Medulla oblongata (tissue), 1 donor: Measurements from ENCODE around the gene GAS7.

Source experiments
- DNase-seq: peaks from one replicate; pipeline ENCODE4 v3.0.0-alpha.2; 2015; ENCODE audit errors: extremely low spot score

Gene GAS7

DNA sequence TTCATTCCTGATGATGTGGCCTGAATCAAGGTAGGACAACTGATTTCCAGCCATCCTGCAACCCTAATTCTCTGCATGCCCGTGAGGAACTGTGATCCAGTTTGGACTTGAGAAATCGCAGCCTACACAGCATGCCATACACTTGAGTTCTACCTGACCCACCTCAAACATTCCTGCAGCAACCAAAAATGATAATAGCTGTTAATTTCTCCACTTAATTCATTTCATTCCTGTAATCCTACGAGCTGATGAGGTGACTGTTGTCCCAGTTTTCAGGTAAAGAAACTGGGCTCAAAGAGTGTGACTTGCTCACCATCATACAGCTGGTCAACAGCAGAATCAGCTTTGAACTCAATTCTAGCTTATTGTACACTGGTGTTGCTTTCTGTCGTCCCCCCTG, 2.2 kb upstream of the GAS7 start:
- DNase-seq: no peak

DNA sequence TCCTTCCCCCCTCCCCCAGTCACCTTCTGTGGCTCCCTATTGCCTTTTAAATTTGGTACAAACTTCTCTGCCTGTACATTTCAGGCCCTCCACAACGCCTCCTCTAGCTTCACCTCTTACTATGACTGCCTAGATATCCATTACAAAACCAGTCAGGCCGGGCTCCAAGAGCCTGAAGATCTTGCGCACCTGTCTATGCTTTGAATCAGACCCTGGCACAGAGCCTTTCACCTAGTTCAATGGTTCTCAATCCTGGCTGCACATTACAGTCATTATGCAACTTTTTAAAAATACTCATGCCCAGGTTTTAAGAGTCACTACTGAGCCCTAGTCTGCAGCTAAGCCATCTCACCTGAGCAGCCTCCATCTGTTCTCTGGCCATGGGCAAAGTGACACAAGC, 1.6 kb upstream of the GAS7 start:
- DNase-seq: no peak

DNA sequence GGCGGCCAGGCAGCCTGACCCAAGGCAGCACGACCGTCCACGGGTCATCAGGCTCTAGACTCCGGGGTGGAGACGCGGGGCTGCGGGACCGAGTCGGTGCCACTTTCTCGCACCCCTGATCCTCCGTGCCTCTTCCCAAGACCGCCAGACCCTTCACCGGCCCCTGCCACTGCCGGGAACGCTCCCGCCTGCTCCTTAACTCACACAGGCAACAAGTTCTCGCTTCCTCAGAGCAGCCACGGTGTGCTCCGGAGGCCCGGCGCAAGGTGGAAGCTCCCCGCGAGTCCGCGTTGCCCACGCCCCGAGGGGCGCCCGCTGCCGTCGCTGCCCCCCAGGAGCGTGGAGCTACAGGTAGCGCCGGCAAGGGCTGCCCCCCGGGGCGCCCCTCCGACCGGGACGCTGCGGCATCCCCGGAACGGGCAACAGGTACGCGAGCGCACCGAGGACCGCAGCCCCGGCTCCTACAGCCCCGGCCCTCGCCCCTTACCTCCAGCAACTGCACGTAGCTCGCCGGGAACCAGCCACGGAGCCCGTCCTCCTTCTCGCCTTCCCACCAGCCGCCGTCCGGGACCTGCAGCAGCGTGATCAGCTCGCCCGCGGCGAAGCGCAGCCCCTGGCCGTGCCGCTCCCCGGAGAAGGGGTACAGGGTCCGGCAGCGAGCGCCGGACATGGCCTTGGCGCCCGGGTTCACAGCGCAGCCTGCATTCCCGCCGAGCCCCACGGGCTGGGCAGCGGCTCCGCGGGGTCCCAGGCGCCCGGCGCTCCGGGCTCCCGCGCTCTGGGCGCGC, 491 bp downstream of the GAS7 start:
- DNase-seq: no peak

DNA sequence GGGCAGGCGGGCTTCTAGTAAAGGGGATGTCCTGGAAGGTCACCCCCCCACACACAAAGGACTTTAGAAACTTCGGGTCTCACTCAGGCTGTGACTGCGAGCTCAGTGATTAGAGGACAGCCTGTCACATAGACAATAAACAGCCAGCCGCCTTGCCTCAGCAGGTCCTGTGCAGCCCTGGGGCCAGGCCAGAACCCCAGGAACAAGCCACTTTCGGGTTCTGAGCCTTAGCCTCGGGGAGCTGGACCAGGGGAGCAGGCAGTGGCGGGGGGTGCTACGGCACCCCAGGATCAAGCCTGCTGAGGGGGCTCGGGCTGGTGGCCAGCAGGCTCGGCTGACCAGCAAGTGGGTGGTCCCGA, 1.1 kb downstream of the GAS7 start:
- DNase-seq: no peak

DNA sequence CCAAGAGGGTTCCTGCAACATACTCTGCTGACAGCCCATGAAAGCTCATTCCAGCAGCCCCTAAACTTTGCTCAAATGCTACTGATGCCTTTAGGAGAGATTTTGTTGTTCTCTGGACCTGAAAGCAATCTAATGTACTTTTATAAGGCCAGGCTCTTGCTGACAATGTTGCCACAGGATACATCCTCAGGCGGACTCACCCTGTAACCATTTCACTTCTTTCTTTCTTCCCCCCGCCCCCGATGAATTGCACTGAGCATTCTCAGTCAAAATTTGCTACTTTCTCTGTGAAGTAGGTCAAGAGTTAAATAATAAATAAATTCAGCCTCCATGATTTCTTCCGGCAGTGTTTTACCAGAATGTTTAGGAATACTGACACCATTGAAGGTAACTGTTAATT, 1.5 kb downstream of the GAS7 start:
- no peak for DNase-seq

DNA sequence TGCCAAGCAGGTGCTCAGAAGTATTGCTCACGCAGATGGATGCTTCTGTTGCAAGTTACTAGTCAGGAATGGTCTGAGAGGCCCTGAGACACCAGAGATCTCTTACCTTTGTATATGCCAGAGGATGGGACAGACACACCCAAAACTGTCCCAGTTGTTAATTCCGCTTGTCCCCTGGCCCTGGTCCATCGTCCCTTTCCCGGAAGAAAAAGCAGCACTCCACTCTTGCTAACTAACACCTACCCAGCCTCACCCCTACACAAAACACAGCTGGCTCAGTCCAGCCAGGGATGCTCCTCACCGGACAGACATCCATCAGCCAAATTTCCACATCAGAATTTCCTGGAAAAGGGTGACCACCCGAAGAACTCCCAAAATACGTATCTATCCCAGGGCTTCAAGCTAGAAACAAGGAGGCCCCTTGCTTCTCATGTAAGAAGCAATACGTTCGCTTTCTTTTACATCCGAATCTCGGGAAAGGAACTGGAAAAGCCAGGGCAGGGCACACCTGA, 2.0 kb downstream of the GAS7 start:
- DNase-seq: no peak

DNA sequence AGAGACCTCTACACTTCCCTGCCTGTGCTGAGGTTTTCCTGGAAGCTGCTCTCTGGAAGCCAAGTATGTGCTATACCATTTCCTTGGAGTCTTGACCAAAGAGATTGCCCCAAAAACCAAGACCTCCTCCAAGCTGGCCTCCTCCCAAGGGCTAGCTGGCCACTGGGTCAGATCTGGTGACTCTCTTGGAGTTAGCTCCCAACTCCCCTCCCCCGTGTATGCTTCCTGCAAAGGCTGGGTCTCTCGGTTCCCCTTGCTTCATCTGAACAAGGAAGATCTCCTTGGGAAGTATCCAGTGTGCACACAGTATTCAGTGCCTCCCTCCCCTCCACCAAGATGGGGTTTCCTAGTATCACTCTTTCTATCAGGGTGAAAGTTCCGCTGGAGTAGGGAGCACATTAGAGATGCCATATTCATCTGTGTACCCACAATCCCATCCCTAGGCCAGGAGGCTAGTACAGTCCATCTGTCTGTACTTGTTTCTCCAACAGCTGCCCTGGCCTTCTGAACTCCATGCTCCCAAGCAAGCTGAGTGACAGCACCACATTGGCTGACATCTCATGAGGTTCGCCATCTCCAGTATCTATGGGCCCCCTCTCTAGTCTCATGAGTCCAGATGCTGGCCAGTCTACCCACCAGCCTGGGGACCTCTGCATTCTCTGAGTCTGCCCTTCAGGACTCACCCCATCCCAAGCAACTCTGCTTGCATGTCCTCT, 3.2 kb downstream of the GAS7 start:
- no peak for DNase-seq

DNA sequence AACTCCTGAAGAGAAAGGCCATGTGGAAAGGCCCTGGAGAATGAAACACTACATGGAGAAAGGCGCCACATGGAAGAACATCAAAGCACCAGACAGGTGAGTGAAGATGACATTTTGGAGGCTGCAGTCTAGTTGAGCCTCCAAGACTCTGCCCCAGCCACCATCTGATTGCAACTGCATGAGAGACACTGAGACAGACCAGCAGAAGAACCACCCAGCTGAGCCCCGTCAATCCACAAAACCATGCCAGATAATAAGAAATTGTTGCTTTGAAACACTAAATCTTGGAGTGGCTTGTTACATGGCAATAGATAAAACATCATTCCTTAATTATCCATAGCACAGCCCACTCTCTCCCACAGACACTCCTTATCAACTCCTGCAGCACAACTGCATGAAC, 4.8 kb downstream of the GAS7 start:
- DNase-seq: no peak

DNA sequence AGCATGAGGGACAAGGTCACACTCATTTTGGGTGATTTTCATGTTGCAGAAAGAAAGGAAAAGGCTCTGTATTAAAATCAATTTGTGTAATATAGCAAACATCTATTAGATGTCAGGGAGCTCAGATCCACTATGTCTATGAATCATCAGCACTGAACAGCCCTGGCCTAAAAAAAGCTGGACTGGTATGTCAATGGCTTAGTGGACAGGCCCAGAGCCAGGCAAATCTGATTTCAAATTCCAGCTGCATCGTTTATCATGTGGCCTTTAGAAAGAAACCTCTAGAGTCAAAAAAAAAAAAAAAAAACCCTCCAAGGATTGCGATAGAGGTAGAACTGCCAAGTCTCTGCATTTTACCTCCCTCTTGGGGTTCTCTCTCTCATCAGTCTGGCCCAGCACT, 5.4 kb downstream of the GAS7 start:
- DNase-seq: no peak

DNA sequence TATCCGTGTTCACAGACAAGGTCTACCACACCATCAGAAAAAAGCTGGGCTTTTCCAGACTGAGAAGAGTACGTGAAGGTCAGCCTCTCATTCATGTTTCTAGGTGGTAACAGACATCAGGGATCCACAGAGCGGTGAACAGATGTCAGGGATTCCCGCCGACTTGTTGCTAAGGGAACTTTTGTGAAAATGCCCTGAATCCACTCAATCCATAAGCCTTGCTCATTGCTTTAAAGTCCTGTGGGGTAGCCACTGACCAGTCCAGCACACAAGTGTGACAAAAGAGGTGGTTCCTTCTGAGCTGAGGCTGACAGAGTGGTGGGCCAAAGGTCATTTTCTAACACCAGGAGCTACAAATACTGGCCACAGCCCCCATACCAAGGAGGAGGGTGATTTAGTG, 5.9 kb downstream of the GAS7 start:
- DNase-seq: no peak

DNA sequence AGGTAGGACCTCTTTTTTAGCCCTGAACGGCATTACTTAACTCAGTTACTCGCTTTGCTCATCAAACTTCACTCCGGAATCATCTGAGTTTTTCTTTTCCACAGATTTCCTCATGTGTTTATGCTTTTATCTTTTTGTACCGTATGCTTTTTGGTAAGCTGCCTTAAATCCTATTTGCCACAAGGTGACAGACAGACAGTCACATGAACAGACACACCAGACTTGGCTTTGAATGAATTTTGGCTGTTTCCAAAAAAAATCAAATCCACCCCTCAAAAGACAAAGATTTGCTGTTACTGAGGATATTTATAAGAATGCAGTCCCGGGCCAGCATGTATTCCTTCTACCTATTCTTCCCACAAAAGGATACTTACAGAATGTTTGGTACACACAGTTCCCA, 10.9 kb downstream of the GAS7 start:
- no peak for DNase-seq

DNA sequence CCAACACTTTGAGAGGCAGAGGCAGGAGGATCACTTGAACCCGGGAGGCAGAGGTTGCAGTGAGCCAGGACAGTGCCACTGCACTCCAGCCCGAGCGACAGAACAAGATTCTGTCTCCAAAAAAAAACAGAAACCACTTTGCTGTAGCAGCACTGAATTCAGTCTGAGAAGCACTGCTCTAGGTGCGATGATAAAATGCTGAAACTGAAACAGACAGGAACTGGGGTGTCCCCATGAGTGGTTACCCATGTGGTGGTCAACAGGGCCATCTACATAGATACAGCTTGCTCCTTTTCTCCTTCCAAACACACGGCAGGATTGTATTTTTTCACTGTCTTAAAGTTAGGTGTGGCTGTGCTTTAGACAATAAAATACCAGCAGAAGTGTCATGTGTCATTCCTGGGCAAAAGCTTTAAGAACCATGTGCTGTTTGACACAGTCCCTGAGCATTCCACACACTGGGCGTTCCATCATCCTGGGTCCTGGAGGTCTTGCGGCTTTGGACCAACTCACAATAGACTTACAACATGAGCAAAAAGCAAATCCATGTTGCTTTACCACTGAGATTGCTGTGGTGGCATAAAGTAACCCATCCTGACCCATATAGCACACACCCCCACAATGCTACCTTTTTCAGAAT, 11.5 kb downstream of the GAS7 start:
- DNase-seq: no peak

DNA sequence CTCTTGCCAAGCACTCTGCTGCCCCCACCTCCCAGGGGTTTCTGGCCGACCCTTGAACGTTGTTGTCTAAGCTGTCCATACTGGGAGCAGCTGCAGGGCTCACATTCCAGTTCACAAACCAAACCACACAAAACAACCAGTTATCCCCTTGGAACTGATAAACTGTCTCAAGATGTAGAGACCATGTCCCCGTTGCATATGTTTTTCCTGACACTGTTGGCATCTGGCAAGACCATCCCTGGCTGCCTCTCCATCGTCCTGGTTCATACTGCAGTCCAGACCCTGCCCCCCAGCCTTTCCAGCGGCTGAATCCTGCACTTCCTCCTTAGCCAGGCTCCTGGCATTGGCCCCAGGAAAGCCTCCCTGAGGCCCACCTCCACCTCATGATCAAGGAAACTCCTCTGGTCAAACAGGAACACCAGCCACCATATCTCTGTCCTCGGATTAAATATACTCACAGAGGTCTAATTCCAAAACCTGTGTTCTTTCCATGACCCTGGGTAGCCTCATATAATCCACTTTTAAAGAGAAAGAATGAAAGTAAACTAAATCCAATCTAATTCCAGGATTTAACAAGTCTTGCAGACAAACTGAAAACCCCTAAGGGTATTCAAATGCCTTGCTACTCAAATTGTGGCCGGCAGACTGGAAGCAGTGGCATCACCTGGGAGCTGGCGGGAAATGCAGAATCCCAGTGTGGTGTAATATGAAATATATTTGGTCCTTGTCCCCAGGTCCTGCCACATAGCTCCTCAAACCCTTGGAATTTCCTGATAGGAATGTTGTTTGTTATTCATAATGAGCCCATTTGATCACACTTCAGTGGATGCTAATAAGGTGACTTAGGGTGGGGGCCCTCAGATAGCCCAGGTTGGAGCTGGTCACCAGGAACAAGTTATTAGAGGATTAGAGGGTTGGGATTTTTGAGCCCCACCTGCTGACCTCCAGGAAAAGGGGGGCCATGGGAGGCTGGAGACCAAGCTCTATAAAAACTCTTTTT, 14.2 kb downstream of the GAS7 start:
- no peak for DNase-seq

DNA sequence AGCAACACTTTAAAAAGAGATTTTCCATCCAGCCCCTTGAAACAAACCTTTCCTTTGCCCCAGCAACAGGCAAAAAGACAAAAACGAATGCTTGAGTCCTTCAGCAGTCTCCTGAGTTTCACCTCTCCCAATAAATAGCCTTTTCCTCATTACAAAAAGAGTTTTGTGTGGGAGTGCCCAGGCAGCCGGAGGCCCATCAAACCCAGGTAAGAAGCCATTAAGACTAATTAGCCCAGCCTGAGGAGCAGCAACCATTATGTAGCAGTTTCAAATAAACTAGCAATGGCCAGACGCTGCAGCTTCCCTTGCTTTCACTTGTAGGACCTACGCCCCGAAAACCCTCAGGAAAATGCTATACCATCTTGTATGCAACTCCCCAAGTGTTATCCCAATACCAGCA, 15.6 kb downstream of the GAS7 start:
- DNase-seq: no peak

DNA sequence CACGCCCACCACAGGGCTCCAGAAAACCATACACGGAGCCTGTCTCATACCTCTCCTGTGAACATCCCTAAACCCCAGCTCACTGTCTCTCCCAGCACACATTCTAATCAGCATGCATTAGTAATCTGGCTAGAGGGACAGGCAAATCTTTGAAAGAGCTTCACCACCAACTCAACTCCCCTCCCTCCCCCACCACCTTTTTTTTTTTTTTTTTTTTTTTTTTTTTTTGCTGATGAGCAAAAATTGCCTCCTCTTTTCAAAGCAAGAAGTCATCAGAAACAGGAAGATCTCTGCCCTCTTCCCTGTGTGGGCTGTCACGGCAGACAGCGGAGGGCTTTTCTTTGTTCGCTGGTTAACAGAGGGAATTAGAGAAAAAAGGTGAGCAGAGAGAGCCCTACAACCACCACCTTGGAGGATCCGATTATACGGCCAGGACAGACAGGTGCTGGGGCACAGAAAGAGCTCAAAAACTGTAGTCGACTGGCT, 19.9 kb downstream of the GAS7 start:
- no peak for DNase-seq

DNA sequence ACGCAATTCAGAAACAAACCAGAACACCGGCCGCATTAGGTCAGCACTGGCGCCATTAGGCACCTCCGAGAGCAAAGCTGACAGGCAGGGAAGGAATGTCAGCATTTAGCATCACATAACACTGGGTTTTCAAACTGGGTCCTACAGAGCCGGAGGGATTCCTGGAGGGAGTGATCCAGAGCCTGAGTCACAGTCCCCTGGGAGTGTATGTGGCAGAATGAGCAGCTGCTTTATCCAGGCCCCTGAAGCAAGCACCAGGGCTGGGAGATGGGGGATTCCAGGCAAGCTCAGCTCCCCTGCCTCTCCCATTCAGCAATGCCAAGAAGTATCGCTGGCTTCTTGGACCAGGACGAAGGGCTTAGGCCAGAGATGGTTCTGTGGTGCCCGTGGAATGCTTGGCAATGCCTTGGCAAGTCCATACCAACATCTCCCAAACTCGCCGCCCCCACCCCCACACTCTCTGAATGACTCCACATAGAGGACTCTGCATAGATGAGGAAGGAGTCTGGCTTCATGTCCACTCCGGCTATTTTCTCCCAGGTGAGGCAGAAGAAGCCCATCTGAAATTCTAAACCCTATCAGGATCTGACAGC, 20.4 kb downstream of the GAS7 start:
- no peak for DNase-seq

DNA sequence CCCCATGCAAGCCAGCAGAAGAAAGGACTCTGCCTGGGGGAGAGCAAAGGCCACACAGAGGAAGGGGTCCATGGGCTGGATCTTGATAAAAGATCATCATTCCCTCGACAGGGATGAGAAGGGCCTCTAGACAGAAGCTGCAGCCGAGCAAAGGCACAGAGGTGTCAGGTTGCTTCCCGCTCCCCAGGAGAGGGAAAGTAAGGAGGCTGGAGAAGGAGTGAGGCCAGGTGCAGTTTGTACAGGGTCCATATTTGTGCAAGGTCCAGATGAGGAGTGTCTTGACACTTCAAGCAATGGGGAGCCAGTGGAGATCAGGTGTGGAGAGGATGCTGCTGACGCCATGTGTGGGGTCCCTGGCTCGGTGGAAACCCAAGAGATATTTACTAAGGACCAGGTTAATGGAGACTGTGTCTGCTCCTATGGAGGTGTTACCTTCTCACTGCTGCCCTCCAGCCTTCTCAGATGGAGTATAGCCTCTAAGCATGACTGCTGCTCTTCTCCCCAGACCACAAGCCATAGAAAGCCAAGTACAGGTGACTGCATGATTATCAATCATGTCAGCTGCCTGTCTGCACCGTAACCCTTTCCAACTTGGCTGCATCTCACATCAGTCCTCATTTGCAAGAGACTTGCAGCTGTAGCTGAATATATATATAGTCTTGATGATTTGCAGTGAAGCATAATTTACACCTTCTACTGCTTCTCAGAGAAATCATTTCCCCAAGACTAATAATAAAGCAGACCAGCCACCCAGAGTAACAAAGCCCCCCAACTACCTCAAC, 21.1 kb downstream of the GAS7 start:
- DNase-seq: no peak

DNA sequence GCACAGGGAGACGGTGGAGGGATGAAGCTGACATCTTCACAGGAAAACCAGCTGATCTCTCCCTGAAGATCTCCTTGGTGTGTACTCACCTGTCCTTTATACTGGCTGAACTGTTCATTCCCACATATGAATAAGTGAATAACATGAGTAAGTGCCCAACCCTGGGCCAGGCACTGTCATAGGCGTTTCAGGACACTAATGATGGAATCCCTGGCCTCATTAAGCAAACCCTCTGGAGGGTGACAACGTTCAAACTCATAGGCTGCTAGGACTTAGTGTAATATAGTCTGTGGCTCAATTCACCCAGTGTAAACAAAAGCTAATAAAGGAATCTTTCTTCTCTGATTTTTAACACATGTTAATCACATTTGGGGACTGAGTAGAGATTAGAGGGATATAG, 24.5 kb downstream of the GAS7 start:
- DNase-seq: no peak

DNA sequence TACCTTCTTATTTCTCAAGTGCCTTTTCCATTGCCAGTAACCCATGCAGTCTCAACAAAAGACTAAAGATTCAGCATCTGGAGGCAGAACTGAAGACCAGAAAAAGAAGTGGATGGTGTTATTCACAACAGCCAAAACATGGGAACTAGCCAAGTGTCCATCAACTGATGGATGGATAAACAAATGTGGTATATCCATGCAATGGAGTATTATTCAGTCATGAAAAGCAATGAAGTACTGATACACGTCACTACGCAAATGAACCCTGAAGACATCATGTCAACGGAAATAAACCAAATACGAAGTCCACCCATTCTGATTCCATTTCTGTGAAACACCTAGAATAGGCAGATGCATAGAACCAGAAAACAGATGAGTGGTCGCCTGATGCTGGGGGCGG, 25.6 kb downstream of the GAS7 start:
- no peak for DNase-seq

DNA sequence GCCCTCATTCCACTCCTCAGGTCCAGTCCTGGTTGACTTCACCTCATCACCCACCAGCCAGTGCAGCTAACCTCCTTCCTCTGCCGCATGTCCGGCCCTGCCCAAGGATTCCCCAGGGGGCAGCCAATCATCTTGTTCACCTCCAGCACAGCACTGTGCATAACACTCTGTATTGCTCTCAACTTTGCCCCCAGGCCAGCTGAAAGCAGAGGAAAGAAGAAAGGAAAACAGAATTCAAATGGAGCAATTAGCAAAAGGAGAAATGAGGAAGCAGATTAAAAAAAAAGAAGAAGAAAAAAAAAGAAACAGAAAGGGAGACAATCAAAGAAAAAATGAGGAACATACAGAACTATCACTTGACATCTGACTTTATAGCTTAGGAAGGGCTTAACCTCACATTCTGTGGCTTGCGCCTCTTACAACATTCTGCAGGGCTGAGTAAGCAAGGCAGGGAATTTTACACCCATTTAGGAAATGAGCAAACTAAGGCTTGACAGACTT, 26.1 kb downstream of the GAS7 start:
- DNase-seq: peak; percentile 63
